ENCODE data around the gene RNPEPL1. TPM values are rescaled to one million over a fixed set of nuclear protein-coding genes. Genes with fewer than 3 reads are reported as not detected.
"Not testable (repeated sequence)": the region's sequence is repeated elsewhere in the genome, so short reads cannot be mapped to it uniquely, and the experiment has no call there.

The RNPEPL1 gene
- total RNA-seq: 100 to 1,000 TPM in 1 of 3 donors, 10 to 100 TPM in 2; 76.4 to 119 (median 76.9) TPM
- long read RNA-seq, donor 1, full-length matches to known transcripts: 158 of 258 reads
- long read RNA-seq, donor 1, partial matches to known transcripts: 33 of 258 reads
- long read RNA-seq, donor 1, other reads (novel, unspliced or antisense): 67 of 258 reads
- long read RNA-seq, donor 2, full-length matches to known transcripts: 2 of 10 reads
- long read RNA-seq, donor 2, partial matches to known transcripts: 2 of 10 reads
- long read RNA-seq, donor 2, other reads (novel, unspliced or antisense): 6 of 10 reads

GRCh38 chr2:240567872-240568677 is at the start of gene RNPEPL1:
RNPEPL1 (plus strand) TSS chr2:240568484; CDS start chr2:240568587, 103 bp downstream.
- no peak for TF ChIP-seq CTCF (IDR thresholded peaks at IDR 0.05)
- Histone ChIP-seq H3K4me1 (ENCODE audit: low read depth) (peaks cover 61% of the 10 kb centered on the region), H3K36me3 (ENCODE audit: low read depth) (peaks cover 3% of the 10 kb centered on the region), H3K9me3 (no peaks in the 10 kb centered on the region), H3K4me3 (peak within 1 kb of the TSS; percentile 43)
- peak; percentile 65 to 80 (median 77) for DNase-seq
- intact Hi-C loops (cut with DNase I, micrococcal nuclease): no loop called here
- ATAC-seq: peak; percentile 37

- TF ChIP-seq CTCF (IDR thresholded peaks at IDR 0.05): no peak
- no peaks in the 10 kb centered on the region for H3K4me1 ChIP-seq (ENCODE audit: low read depth)
- no peak for DNase-seq
- H3K36me3 ChIP-seq (ENCODE audit: low read depth): no peaks in the 10 kb centered on the region
- no peak overlapping the region for H3K4me3 ChIP-seq
- ATAC-seq: no peak
- H3K9me3 ChIP-seq: no peaks in the 10 kb centered on the region
- intact Hi-C loops (cut with DNase I, micrococcal nuclease): no loop called here
Observed at GRCh38 chr2:240518981-240519380, 49.3 kb upstream of the RNPEPL1 start.

- Histone ChIP-seq H3K36me3 (ENCODE audit: low read depth) (no peaks in the 10 kb centered on the region), H3K4me3 (no peak overlapping the region), H3K9me3 (peaks cover 2% of the 10 kb centered on the region), H3K4me1 (ENCODE audit: low read depth) (no peaks in the 10 kb centered on the region)
- ATAC-seq (no peak), DNase-seq (no peak)
- intact Hi-C loops (cut with DNase I, micrococcal nuclease): no loop called here
- TF ChIP-seq CTCF (IDR thresholded peaks at IDR 0.05): no peak
Observed at GRCh38 chr2:240519396-240520129, 48.7 kb upstream of the RNPEPL1 start.

- DNase-seq (no peak), ATAC-seq (peak; percentile 12)
- Histone ChIP-seq H3K4me3 (no peak overlapping the region), H3K9me3 (peaks cover 10% of the 10 kb centered on the region), H3K4me1 (ENCODE audit: low read depth) (no peaks in the 10 kb centered on the region), H3K36me3 (ENCODE audit: low read depth) (no peaks in the 10 kb centered on the region)
- TF ChIP-seq CTCF (IDR thresholded peaks at IDR 0.05): no peak
- intact Hi-C loops (cut with DNase I, micrococcal nuclease): no loop called here
Observed at GRCh38 chr2:240520130-240520973, 47.9 kb upstream of the RNPEPL1 start.

GRCh38 chr2:240520974-240521350 is 47.3 kb upstream of the RNPEPL1 start:
- H3K36me3 ChIP-seq (ENCODE audit: low read depth): no peaks in the 10 kb centered on the region
- TF ChIP-seq CTCF (IDR thresholded peaks at IDR 0.05): no peak
- no peaks in the 10 kb centered on the region for H3K4me1 ChIP-seq (ENCODE audit: low read depth)
- intact Hi-C loops (cut with DNase I, micrococcal nuclease): no loop called here
- peaks cover 16% of the 10 kb centered on the region for H3K9me3 ChIP-seq
- ATAC-seq (no peak), DNase-seq (no peak)
- H3K4me3 ChIP-seq: no peak overlapping the region

- DNase-seq; H3K4me1 ChIP-seq (ENCODE audit: low read depth); intact Hi-C loops (cut with DNase I, micrococcal nuclease); H3K36me3 ChIP-seq (ENCODE audit: low read depth); H3K4me3 ChIP-seq; ATAC-seq: not testable (repeated sequence)
- H3K9me3 ChIP-seq: peaks cover 16% of the 10 kb centered on the region
Observed at GRCh38 chr2:240521885-240522284, 46.4 kb upstream of the RNPEPL1 start.
